22Rv1 (cell line): ENCODE results near the gene NBAS.

Experiments used
- ZFX ChIP-seq: fragments of 450-650 bp; IDR thresholded peaks from 2 replicates; pipeline ENCODE4 v1.6.1; 2017; ENCODE audit warnings: antibody characterized with exemption, borderline replicate concordance
- TF ChIP-seq, protein P1 (sequence below): fragments of 450-650 bp; IDR thresholded peaks from 2 replicates; pipeline ENCODE4 v1.5.1; 2017; ENCODE audit warnings: mild to moderate bottlenecking

DNA sequence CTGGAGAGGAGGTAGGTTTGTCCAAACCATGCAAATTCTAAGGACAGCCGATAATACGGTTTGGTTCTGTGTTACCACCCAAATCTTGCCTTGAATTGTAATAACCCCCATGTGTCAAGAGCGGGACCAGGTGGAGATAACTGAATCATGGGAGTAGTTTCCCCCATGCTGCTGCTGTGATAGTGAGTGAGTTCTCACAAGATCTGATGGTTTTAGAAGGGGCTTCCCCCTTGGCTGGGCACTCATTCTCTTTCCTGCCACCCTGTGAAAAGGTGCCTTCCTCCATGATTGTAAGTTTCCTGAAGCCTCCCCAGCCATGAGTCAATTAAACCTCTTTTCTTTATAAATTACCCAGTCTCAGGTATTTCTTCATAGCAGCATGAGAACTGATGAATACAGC lies 295.2 kb downstream of the NBAS start:
- TF ChIP-seq, protein P1, sequence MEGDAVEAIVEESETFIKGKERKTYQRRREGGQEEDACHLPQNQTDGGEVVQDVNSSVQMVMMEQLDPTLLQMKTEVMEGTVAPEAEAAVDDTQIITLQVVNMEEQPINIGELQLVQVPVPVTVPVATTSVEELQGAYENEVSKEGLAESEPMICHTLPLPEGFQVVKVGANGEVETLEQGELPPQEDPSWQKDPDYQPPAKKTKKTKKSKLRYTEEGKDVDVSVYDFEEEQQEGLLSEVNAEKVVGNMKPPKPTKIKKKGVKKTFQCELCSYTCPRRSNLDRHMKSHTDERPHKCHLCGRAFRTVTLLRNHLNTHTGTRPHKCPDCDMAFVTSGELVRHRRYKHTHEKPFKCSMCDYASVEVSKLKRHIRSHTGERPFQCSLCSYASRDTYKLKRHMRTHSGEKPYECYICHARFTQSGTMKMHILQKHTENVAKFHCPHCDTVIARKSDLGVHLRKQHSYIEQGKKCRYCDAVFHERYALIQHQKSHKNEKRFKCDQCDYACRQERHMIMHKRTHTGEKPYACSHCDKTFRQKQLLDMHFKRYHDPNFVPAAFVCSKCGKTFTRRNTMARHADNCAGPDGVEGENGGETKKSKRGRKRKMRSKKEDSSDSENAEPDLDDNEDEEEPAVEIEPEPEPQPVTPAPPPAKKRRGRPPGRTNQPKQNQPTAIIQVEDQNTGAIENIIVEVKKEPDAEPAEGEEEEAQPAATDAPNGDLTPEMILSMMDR = no peak
- no peak for TF ChIP-seq ZFX
